Measurements from ENCODE around the gene SMARCB1.
"Not testable (repeated sequence)": the region's sequence is repeated elsewhere in the genome, so short reads cannot be mapped to it uniquely, and the experiment has no call there.

Gene SMARCB1

GRCh38 chr22:23858484-23858815, 71.7 kb downstream of the SMARCB1 start:
- no peak overlapping the region for H2BK5ac ChIP-seq (ENCODE audit: low read length)
- no peak overlapping the region for H2BK120ac ChIP-seq (ENCODE audit: low read depth, low read length)
- H4K91ac ChIP-seq (ENCODE audit: low read depth, low read length, poor library complexity), result no peak overlapping the region
- H3K27ac ChIP-seq (replicated peaks; ENCODE audit: low read length), result no peak overlapping the region
- H3K4me2 ChIP-seq (ENCODE audit: insufficient read depth, low read length, poor library complexity, severe bottlenecking), result peak overlapping the region; percentile 99
- no peaks in the 10 kb centered on the region for H3K27me3 ChIP-seq (ENCODE audit: control insufficient read depth in 3 of 3, insufficient read depth in 3 of 3, low read depth in 1 of 3, low read length in 3 of 3)
- no CpG with 5 or more reads among the region's 7 CpGs for WGBS, 2 donors (ENCODE audit: extremely low coverage in 2 of 2, insufficient read length in 2 of 2, insufficient replicate concordance in 1 of 2)
- no peak overlapping the region for H3K23ac ChIP-seq (ENCODE audit: low read depth, low read length, poor library complexity)
- no peak overlapping the region for H3K14ac ChIP-seq (ENCODE audit: low read length)
- H3K9ac ChIP-seq (ENCODE audit: low read depth, low read length, poor library complexity), result no peak overlapping the region
- H3K4ac ChIP-seq (ENCODE audit: low read length), result no peak overlapping the region
- H3K4me1 ChIP-seq (ENCODE audit: control insufficient read depth in 2 of 2, insufficient read depth in 1 of 2, low read depth in 1 of 2, low read length in 2 of 2), result peaks cover 0 to 8% of the 10 kb centered on the region in 2 donors
- H2BK15ac ChIP-seq (ENCODE audit: low read length), result no peak overlapping the region
- no peak overlapping the region for H2BK12ac ChIP-seq (ENCODE audit: low read length)
- no peaks in the 10 kb centered on the region for H3K9me3 ChIP-seq (replicated peaks in 1 of 2; ENCODE audit: control insufficient read depth in 2 of 2, insufficient read depth in 1 of 2, low read depth in 1 of 2, low read length in 2 of 2)
- no peak overlapping the region for H3K18ac ChIP-seq (ENCODE audit: low read length)
- H2AK5ac ChIP-seq (ENCODE audit: low read depth, low read length), result no peak overlapping the region
- peak overlapping the region in 1 of 2 donors; percentile 70 for H3K4me3 ChIP-seq (ENCODE audit: low read length in 2 of 2)
- no peak overlapping the region for H4K8ac ChIP-seq (ENCODE audit: low read depth, low read length)
- H2AFZ ChIP-seq (ENCODE audit: low read length), result peak overlapping the region; percentile 89
- no peaks in the 10 kb centered on the region for H3K79me1 ChIP-seq (ENCODE audit: low read depth, low read length)
- H3K36me3 ChIP-seq (replicated peaks in 1 of 2; ENCODE audit: control insufficient read depth in 2 of 2, insufficient read depth in 2 of 2, low read length in 2 of 2), result peaks cover 0 to 6% of the 10 kb centered on the region in 2 donors
- DNase-seq (ENCODE audit: low spot score), result no peak

GRCh38 chr22:23859201-23859600, 72.4 kb downstream of the SMARCB1 start:
- H2AK5ac ChIP-seq (ENCODE audit: low read depth, low read length), result no peak overlapping the region
- H2AFZ ChIP-seq (ENCODE audit: low read length), result no peak overlapping the region
- H3K23ac ChIP-seq (ENCODE audit: low read depth, low read length, poor library complexity), result no peak overlapping the region
- H3K79me1 ChIP-seq (ENCODE audit: low read depth, low read length), result no peaks in the 10 kb centered on the region
- peaks cover 0 to 8% of the 10 kb centered on the region in 2 donors for H3K4me1 ChIP-seq (ENCODE audit: control insufficient read depth in 2 of 2, insufficient read depth in 1 of 2, low read depth in 1 of 2, low read length in 2 of 2)
- no peak overlapping the region for H2BK12ac ChIP-seq (ENCODE audit: low read length)
- peaks cover 0 to 11% of the 10 kb centered on the region in 2 donors for H3K36me3 ChIP-seq (replicated peaks in 1 of 2; ENCODE audit: control insufficient read depth in 2 of 2, insufficient read depth in 2 of 2, low read length in 2 of 2)
- H3K14ac ChIP-seq (ENCODE audit: low read length), result no peak overlapping the region
- H3K9ac ChIP-seq (ENCODE audit: low read depth, low read length, poor library complexity), result no peak overlapping the region
- WGBS, 2 donors (ENCODE audit: extremely low coverage in 2 of 2, insufficient read length in 2 of 2, insufficient replicate concordance in 1 of 2), result no CpG with 5 or more reads among the region's 4 CpGs
- H2BK15ac ChIP-seq (ENCODE audit: low read length), result no peak overlapping the region
- no peak overlapping the region for H2BK5ac ChIP-seq (ENCODE audit: low read length)
- no peak overlapping the region for H3K18ac ChIP-seq (ENCODE audit: low read length)
- H3K4me3 ChIP-seq (ENCODE audit: low read length in 2 of 2), result peak overlapping the region in 1 of 2 donors; percentile 70
- no peak overlapping the region for H2BK120ac ChIP-seq (ENCODE audit: low read depth, low read length)
- H4K8ac ChIP-seq (ENCODE audit: low read depth, low read length), result no peak overlapping the region
- no peak for DNase-seq (ENCODE audit: low spot score)
- H3K27me3 ChIP-seq (ENCODE audit: control insufficient read depth in 3 of 3, insufficient read depth in 3 of 3, low read depth in 1 of 3, low read length in 3 of 3), result no peaks in the 10 kb centered on the region
- no peak overlapping the region for H3K4ac ChIP-seq (ENCODE audit: low read length)
- no peaks in the 10 kb centered on the region for H3K9me3 ChIP-seq (replicated peaks in 1 of 2; ENCODE audit: control insufficient read depth in 2 of 2, insufficient read depth in 1 of 2, low read depth in 1 of 2, low read length in 2 of 2)
- H3K4me2 ChIP-seq (ENCODE audit: insufficient read depth, low read length, poor library complexity, severe bottlenecking), result no peak overlapping the region
- no peak overlapping the region for H4K91ac ChIP-seq (ENCODE audit: low read depth, low read length, poor library complexity)
- no peak overlapping the region for H3K27ac ChIP-seq (replicated peaks; ENCODE audit: low read length)

GRCh38 chr22:23860187-23860586, 73.4 kb downstream of the SMARCB1 start:
- H3K27me3 ChIP-seq (ENCODE audit: control insufficient read depth in 3 of 3, insufficient read depth in 3 of 3, low read depth in 1 of 3, low read length in 3 of 3), result not testable (repeated sequence)

GRCh38 chr22:23862103-23862502, 75.3 kb downstream of the SMARCB1 start:
- H2BK120ac ChIP-seq (ENCODE audit: low read depth, low read length), result no peak overlapping the region

More at GRCh38 chr22:23860187-23860586, 73.4 kb downstream of the SMARCB1 start:
- not testable (repeated sequence) for H2AFZ ChIP-seq (ENCODE audit: low read length); H3K9ac ChIP-seq (ENCODE audit: low read depth, low read length, poor library complexity); H3K79me1 ChIP-seq (ENCODE audit: low read depth, low read length); H2BK5ac ChIP-seq (ENCODE audit: low read length); H4K91ac ChIP-seq (ENCODE audit: low read depth, low read length, poor library complexity); H3K4ac ChIP-seq (ENCODE audit: low read length); H3K4me3 ChIP-seq (ENCODE audit: low read length in 2 of 2); H4K8ac ChIP-seq (ENCODE audit: low read depth, low read length); DNase-seq (ENCODE audit: low spot score); H3K27ac ChIP-seq (replicated peaks; ENCODE audit: low read length); H3K4me1 ChIP-seq (ENCODE audit: control insufficient read depth in 2 of 2, insufficient read depth in 1 of 2, low read depth in 1 of 2, low read length in 2 of 2); H3K14ac ChIP-seq (ENCODE audit: low read length); H3K23ac ChIP-seq (ENCODE audit: low read depth, low read length, poor library complexity); H2BK15ac ChIP-seq (ENCODE audit: low read length); H2BK12ac ChIP-seq (ENCODE audit: low read length); H2AK5ac ChIP-seq (ENCODE audit: low read depth, low read length); H3K4me2 ChIP-seq (ENCODE audit: insufficient read depth, low read length, poor library complexity, severe bottlenecking); H3K18ac ChIP-seq (ENCODE audit: low read length); H3K9me3 ChIP-seq (replicated peaks in 1 of 2; ENCODE audit: control insufficient read depth in 2 of 2, insufficient read depth in 1 of 2, low read depth in 1 of 2, low read length in 2 of 2); H2BK120ac ChIP-seq (ENCODE audit: low read depth, low read length)
- peaks cover 0 to 11% of the 10 kb centered on the region in 2 donors for H3K36me3 ChIP-seq (replicated peaks in 1 of 2; ENCODE audit: control insufficient read depth in 2 of 2, insufficient read depth in 2 of 2, low read length in 2 of 2)
- WGBS, 2 donors (ENCODE audit: extremely low coverage in 2 of 2, insufficient read length in 2 of 2, insufficient replicate concordance in 1 of 2), result no CpG with 5 or more reads among the region's 8 CpGs

More at GRCh38 chr22:23862103-23862502, 75.3 kb downstream of the SMARCB1 start:
- H3K36me3 ChIP-seq (replicated peaks in 1 of 2; ENCODE audit: control insufficient read depth in 2 of 2, insufficient read depth in 2 of 2, low read length in 2 of 2), result peaks cover 0 to 24% of the 10 kb centered on the region in 2 donors
- H2AK5ac ChIP-seq (ENCODE audit: low read depth, low read length), result no peak overlapping the region
- no peaks in the 10 kb centered on the region for H3K27me3 ChIP-seq (ENCODE audit: control insufficient read depth in 3 of 3, insufficient read depth in 3 of 3, low read depth in 1 of 3, low read length in 3 of 3)
- H2BK12ac ChIP-seq (ENCODE audit: low read length), result no peak overlapping the region
- no peak overlapping the region for H4K8ac ChIP-seq (ENCODE audit: low read depth, low read length)
- H3K27ac ChIP-seq (replicated peaks; ENCODE audit: low read length), result no peak overlapping the region
- no peaks in the 10 kb centered on the region for H3K79me1 ChIP-seq (ENCODE audit: low read depth, low read length)
- no peak overlapping the region for H3K4me2 ChIP-seq (ENCODE audit: insufficient read depth, low read length, poor library complexity, severe bottlenecking)
- H3K23ac ChIP-seq (ENCODE audit: low read depth, low read length, poor library complexity), result no peak overlapping the region
- H3K4me3 ChIP-seq (ENCODE audit: low read length in 2 of 2), result no peak overlapping the region
- no peak overlapping the region for H4K91ac ChIP-seq (ENCODE audit: low read depth, low read length, poor library complexity)
- H2BK5ac ChIP-seq (ENCODE audit: low read length), result no peak overlapping the region
- no peak overlapping the region for H2BK15ac ChIP-seq (ENCODE audit: low read length)
- DNase-seq (ENCODE audit: low spot score), result no peak
- WGBS, 2 donors (ENCODE audit: extremely low coverage in 2 of 2, insufficient read length in 2 of 2, insufficient replicate concordance in 1 of 2), result no CpG with 5 or more reads among the region's 3 CpGs
- no peak overlapping the region for H2AFZ ChIP-seq (ENCODE audit: low read length)
- no peak overlapping the region for H3K9ac ChIP-seq (ENCODE audit: low read depth, low read length, poor library complexity)
- H3K4ac ChIP-seq (ENCODE audit: low read length), result no peak overlapping the region
- peaks cover 0 to 4% of the 10 kb centered on the region in 2 donors for H3K4me1 ChIP-seq (ENCODE audit: control insufficient read depth in 2 of 2, insufficient read depth in 1 of 2, low read depth in 1 of 2, low read length in 2 of 2)
- H3K18ac ChIP-seq (ENCODE audit: low read length), result no peak overlapping the region
- no peak overlapping the region for H3K14ac ChIP-seq (ENCODE audit: low read length)
- H3K9me3 ChIP-seq (replicated peaks in 1 of 2; ENCODE audit: control insufficient read depth in 2 of 2, insufficient read depth in 1 of 2, low read depth in 1 of 2, low read length in 2 of 2), result no peaks in the 10 kb centered on the region
